ENCODE data around the gene CEBPZ.

DNA sequence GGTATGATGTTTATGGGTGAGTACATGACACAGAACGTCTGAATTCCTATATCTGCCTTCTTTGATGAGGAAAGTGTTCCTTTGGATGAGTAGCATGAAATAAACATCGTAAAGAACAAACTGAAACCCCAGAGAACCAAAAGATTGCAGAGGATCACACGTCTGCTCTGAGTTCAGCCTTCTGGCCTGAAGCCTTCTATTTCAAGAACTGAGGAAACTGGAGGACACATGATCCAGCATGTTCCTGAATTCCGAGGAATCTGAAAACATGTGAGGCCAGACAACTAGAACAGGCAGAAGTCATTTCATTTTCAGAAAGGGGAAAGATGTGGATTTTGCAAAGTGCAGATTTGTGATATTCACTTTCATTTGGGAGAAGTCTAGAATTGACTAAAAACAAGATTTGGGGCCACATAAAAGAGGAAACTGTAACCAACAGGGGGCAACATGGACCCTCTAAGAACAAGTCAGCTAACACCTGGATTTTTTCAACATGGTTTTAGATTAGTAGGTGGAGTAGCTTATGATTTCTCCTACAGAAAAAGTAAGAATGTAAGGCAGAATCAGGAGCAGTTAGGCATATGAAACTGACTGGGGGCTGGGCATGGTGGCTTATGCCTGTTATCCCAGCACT, 51.3 kb downstream of the CEBPZ start:
- TF ChIP-seq, protein P1, sequence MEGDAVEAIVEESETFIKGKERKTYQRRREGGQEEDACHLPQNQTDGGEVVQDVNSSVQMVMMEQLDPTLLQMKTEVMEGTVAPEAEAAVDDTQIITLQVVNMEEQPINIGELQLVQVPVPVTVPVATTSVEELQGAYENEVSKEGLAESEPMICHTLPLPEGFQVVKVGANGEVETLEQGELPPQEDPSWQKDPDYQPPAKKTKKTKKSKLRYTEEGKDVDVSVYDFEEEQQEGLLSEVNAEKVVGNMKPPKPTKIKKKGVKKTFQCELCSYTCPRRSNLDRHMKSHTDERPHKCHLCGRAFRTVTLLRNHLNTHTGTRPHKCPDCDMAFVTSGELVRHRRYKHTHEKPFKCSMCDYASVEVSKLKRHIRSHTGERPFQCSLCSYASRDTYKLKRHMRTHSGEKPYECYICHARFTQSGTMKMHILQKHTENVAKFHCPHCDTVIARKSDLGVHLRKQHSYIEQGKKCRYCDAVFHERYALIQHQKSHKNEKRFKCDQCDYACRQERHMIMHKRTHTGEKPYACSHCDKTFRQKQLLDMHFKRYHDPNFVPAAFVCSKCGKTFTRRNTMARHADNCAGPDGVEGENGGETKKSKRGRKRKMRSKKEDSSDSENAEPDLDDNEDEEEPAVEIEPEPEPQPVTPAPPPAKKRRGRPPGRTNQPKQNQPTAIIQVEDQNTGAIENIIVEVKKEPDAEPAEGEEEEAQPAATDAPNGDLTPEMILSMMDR (IDR thresholded peaks at IDR 0.05; ENCODE audit: insufficient read depth, low read length, poor library complexity, severe bottlenecking): peak; percentile 22
- TF ChIP-seq EZH2phosphoT487 (conservative IDR thresholded peaks at IDR 0.05; ENCODE audit: low read length): no peak

All from SU-DHL-6 (cell line).